ENCODE data around the gene CMSS1. TPM values are rescaled to one million over a fixed set of nuclear protein-coding genes. Genes with fewer than 3 reads are reported as not detected.

CMSS1 gene
- total and polyA plus RNA-seq, 2 of the 13 experiments (the other 11 are each of a cell fraction or from before 2014, with no cell fraction given), result 6.4 to 48.7 TPM

GRCh38 chr3:100082714-100083113 lies 265.1 kb downstream of the CMSS1 start (continued):
- TF ChIP-seq ZBTB21 (CRISPR knock-in tag; IDR thresholded peaks at IDR 0.05) (no peak), SP2 (CRISPR knock-in tag; IDR thresholded peaks at IDR 0.05) (no peak)

DNA sequence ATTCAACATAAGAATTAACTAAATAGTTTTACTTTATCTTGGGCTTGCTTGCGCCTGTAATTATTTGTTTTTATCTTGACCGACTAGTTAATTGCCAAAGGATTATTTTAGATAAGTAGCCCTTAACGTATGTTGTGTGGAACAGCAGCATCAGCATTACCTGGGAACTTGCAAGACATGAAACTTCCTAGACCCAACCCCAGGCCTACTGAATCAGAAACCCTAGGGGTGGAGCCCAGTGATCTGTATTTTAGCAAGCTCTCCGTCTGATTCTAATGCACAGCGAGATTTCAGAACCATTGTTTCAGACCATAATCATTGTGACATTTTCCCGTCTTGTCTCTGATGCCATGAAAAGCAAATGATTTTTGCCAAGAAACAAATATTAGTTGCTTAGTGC lies 265.5 kb downstream of the CMSS1 start:
- no peaks in the 10 kb centered on the region for H3K79me2 ChIP-seq (ENCODE audit: insufficient read depth, low read length)
- intact Hi-C loops (cut with micrococcal nuclease; ENCODE audit: unreplicated experiment), result no loop called here
- no peaks in the 10 kb centered on the region for H3K27me3 ChIP-seq (ENCODE audit: control insufficient read depth in 1 of 2, insufficient read depth in 2 of 2, low read length in 2 of 2)
- ChIA-PET CTCF (ENCODE audit: low intra/inter-chr PET ratio, low total read pairs) (no interaction called here), POLR2A (no interaction called here)
- no peak overlapping the region for H3K4me2 ChIP-seq (ENCODE audit: low read depth, low read length)
- WGBS (ENCODE audit: low lambda C conversion rate), result 97% methylated on average over 6 of the region's 6 CpGs
- H3K36me3 ChIP-seq (replicated peaks in 1 of 2; ENCODE audit: control insufficient read depth in 1 of 2, insufficient read depth in 2 of 2, low read length in 2 of 2), result no peaks in the 10 kb centered on the region
- DNase-seq (ENCODE audit: low spot score) (no peak), ATAC-seq (no peak), FAIRE-seq (no peak)
- no peak overlapping the region for H3K9ac ChIP-seq (ENCODE audit: insufficient read depth, low read depth, low read length)
- TF ChIP-seq ZNF605 (CRISPR knock-in tag; IDR thresholded peaks at IDR 0.05), result no peak
- no peak for TF ChIP-seq ZNF790 (CRISPR knock-in tag; IDR thresholded peaks at IDR 0.05; ENCODE audit: borderline replicate concordance)
- TF ChIP-seq, protein P1, sequence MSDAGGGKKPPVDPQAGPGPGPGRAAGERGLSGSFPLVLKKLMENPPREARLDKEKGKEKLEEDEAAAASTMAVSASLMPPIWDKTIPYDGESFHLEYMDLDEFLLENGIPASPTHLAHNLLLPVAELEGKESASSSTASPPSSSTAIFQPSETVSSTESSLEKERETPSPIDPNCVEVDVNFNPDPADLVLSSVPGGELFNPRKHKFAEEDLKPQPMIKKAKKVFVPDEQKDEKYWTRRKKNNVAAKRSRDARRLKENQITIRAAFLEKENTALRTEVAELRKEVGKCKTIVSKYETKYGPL (CRISPR knock-in tag; IDR thresholded peaks at IDR 0.05), result no peak
- no peak overlapping the region for H3K27ac ChIP-seq (ENCODE audit: extremely low read length, insufficient read depth, low read length)
- no peaks in the 10 kb centered on the region for H4K20me1 ChIP-seq (ENCODE audit: insufficient read depth, low read length)
- no peaks in the 10 kb centered on the region for H3K9me3 ChIP-seq (ENCODE audit: low read length)
- in situ Hi-C loops (cut with HindIII; ENCODE audit: extremely low pct_ligation_motif_present, low pct_unique_long_range_greater_than_20kb), result no loop called here
- no peak overlapping the region for H3K4me3 ChIP-seq (replicated peaks in 1 of 3; ENCODE audit: insufficient read depth in 1 of 3, low read depth in 2 of 3, low read length in 3 of 3)
- no TSS peak for BruUV-seq (replicated peaks)
- no peak overlapping the region for H2AFZ ChIP-seq (ENCODE audit: low read length)
- H3K4me1 ChIP-seq (ENCODE audit: insufficient read depth, low read length), result peaks cover 56% of the 10 kb centered on the region

- Histone ChIP-seq H3K27ac (ENCODE audit: extremely low read length, insufficient read depth, low read length) (no peak overlapping the region), H3K79me2 (ENCODE audit: insufficient read depth, low read length) (no peaks in the 10 kb centered on the region), H3K27me3 (ENCODE audit: control insufficient read depth in 1 of 2, insufficient read depth in 2 of 2, low read length in 2 of 2) (no peaks in the 10 kb centered on the region), H3K4me3 (replicated peaks in 1 of 3; ENCODE audit: insufficient read depth in 1 of 3, low read depth in 2 of 3, low read length in 3 of 3) (no peak overlapping the region), H3K36me3 (replicated peaks in 1 of 2; ENCODE audit: control insufficient read depth in 1 of 2, insufficient read depth in 2 of 2, low read length in 2 of 2) (no peaks in the 10 kb centered on the region), H3K9me3 (ENCODE audit: low read length) (no peaks in the 10 kb centered on the region), H3K9ac (ENCODE audit: insufficient read depth, low read depth, low read length) (no peak overlapping the region), H2AFZ (ENCODE audit: low read length) (no peak overlapping the region), H3K4me1 (ENCODE audit: insufficient read depth, low read length) (peaks cover 56% of the 10 kb centered on the region), H3K4me2 (ENCODE audit: low read depth, low read length) (no peak overlapping the region), H4K20me1 (ENCODE audit: insufficient read depth, low read length) (no peaks in the 10 kb centered on the region)
- no peak for FAIRE-seq
- no peak for TF ChIP-seq FOXK2 (IDR thresholded peaks at IDR 0.05)
- no peak for TF ChIP-seq GATAD1 (CRISPR knock-in tag; IDR thresholded peaks at IDR 0.05)
- TF ChIP-seq ZNF703 (CRISPR knock-in tag; IDR thresholded peaks at IDR 0.05; ENCODE audit: borderline replicate concordance), result no peak
- no peak for TF ChIP-seq ZBTB25 (CRISPR knock-in tag; IDR thresholded peaks at IDR 0.05)
- TF ChIP-seq, protein P2, sequence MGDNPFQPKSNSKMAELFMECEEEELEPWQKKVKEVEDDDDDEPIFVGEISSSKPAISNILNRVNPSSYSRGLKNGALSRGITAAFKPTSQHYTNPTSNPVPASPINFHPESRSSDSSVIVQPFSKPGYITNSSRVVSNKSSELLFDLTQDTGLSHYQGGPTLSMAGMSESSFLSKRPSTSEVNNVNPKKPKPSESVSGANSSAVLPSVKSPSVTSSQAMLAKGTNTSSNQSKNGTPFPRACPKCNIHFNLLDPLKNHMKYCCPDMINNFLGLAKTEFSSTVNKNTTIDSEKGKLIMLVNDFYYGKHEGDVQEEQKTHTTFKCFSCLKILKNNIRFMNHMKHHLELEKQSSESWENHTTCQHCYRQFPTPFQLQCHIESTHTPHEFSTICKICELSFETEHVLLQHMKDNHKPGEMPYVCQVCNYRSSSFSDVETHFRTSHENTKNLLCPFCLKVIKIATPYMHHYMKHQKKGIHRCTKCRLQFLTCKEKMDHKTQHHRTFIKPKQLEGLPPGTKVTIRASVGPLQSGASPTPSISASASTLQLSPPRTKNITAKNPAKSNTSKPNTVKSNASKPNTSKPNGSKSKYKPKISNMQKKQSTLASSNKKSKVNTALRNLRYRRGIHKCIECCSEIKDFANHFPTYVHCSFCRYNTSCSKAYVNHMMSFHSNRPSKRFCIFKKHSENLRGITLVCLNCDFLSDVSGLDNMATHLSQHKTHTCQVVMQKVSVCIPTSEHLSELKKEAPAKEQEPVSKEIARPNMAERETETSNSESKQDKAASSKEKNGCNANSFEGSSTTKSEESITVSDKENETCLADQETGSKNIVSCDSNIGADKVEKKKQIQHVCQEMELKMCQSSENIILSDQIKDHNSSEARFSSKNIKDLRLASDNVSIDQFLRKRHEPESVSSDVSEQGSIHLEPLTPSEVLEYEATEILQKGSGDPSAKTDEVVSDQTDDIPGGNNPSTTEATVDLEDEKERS (CRISPR knock-in tag; IDR thresholded peaks at IDR 0.05), result no peak
- DNase-seq (ENCODE audit: low spot score), result no peak
- no peak for ATAC-seq
- WGBS (ENCODE audit: low lambda C conversion rate), result 97% methylated on average over 7 of the region's 7 CpGs
- in situ Hi-C loops (cut with HindIII; ENCODE audit: extremely low pct_ligation_motif_present, low pct_unique_long_range_greater_than_20kb) (no loop called here), intact Hi-C loops (cut with micrococcal nuclease; ENCODE audit: unreplicated experiment) (no loop called here)
- BruUV-seq (replicated peaks), result no TSS peak
- CTCF ChIA-PET (ENCODE audit: low intra/inter-chr PET ratio, low total read pairs), result no interaction called here
- POLR2A ChIA-PET, result interaction anchor here (3.2 kb wide), 1 partner anchor 8 kb away, joined by 12 read pairs; no protein-coding TSS in a partner anchor
These were observed 266.6 kb downstream of the CMSS1 start for GRCh38 chr3:100084100-100084806.

All from HepG2 (cell line).